GM12878 (cell line): Measurements from ENCODE around the gene SYNGR2. TPM values are rescaled to one million over a fixed set of nuclear protein-coding genes. Genes with fewer than 3 reads are reported as not detected.

Experiments
- ATAC-seq: fragments of 200-7000 bp; cut with Tn5 transposase; 3 replicates; pipeline ENCODE4 v1.9.1; 2020; ENCODE audit warnings: mild to moderate bottlenecking, moderate library complexity
- BruUV-seq: library from RNA; stranded (reverse); fragments of 400-500 nt; replicated peaks from 2 replicates; lab custom pipeline; 2021; lab: Mats Ljungman, UMichigan
- CTCF ChIA-PET: fragments of 300-600 bp; sonication (Branson Sonifier 250); formaldehyde crosslinking; extraction: SDS; loops from one replicate; lab custom pipeline; 2021; ENCODE audit warnings: inconsistent platforms; lab: Yijun Ruan, JAX
- POLR2A ChIA-PET: fragments of 350-600 bp; formaldehyde crosslinking; extraction: SDS; loops from one replicate; lab custom pipeline; 2021; ENCODE audit warnings: inconsistent platforms; lab: Charles Lee
- RAD21 ChIA-PET: fragments of 300-600 bp; sonication (Branson Sonifier 250); formaldehyde crosslinking; loops from one replicate; lab custom pipeline; 2023; ENCODE audit warnings: antibody characterized with exemption; ENCODE audit not compliant: unreplicated experiment; lab: Charles Lee
- SMC1A ChIA-PET: fragments of 300-600 bp; sonication (Branson Sonifier 250); formaldehyde crosslinking; loops from one replicate; lab custom pipeline; 2023; ENCODE audit not compliant: unreplicated experiment, uncharacterized antibody; lab: Charles Lee
- DNase-seq: peaks from one replicate; pipeline ENCODE4 v3.0.0-alpha.2; 2011; ENCODE audit warnings: low read depth, low spot score
- FAIRE-seq: peaks from 3 replicates; lab custom pipeline; 2011; peaks lifted over from hg19 to GRCh38; lab: Jason Lieb, UNC
- H2AFZ ChIP-seq: 2 replicates; pipeline ENCODE4 v1.6.0; 2011; ENCODE audit warnings: low read depth, low read length, control low read depth; ENCODE audit not compliant: control insufficient read depth
- H3K27ac ChIP-seq: 2 replicates; pipeline ENCODE4 v1.5.1; 2011; ENCODE audit warnings: control low read depth; ENCODE audit not compliant: control insufficient read depth, insufficient read depth
- H3K27me3 ChIP-seq, 2 experiments: replicated peaks in 1 of 2; 2 replicates each; pipeline versions ENCODE4 v1.6.0 to v1.6.1; 2011; ENCODE audit warnings: low read length in 1 of 2; ENCODE audit not compliant: control insufficient read depth in 2 of 2, insufficient read depth in 2 of 2
- H3K36me3 ChIP-seq, 2 experiments: 2 replicates each; pipeline ENCODE4 v1.5.1; 2011; ENCODE audit warnings: low read length in 1 of 2; ENCODE audit not compliant: control insufficient read depth in 2 of 2, insufficient read depth in 2 of 2
- H3K4me1 ChIP-seq: 2 replicates; pipeline ENCODE4 v1.6.1; 2011; ENCODE audit warnings: mild to moderate bottlenecking, low read length, moderate library complexity, mixed read lengths; ENCODE audit not compliant: control insufficient read depth, insufficient read depth
- H3K4me2 ChIP-seq: 2 replicates; pipeline ENCODE4 v1.6.0; 2011; ENCODE audit warnings: control low read depth; ENCODE audit not compliant: control insufficient read depth, insufficient read depth
- H3K4me3 ChIP-seq: fragments of 200-600 bp; sonication (generic); 2 replicates; pipeline ENCODE4 v1.5.1; 2016
- H3K79me2 ChIP-seq: 2 replicates; pipeline ENCODE4 v1.6.0; 2011; ENCODE audit warnings: low read length; ENCODE audit not compliant: control insufficient read depth, insufficient read depth
- H3K9ac ChIP-seq: 2 replicates; pipeline ENCODE4 v1.8.0; 2011; ENCODE audit warnings: low read length, control low read depth, mixed read lengths; ENCODE audit not compliant: control insufficient read depth, insufficient read depth
- H3K9me3 ChIP-seq: replicated peaks from 3 replicates; pipeline ENCODE4 v1.5.1; 2011; ENCODE audit warnings: mild to moderate bottlenecking, low read length; ENCODE audit not compliant: control insufficient read depth, insufficient read depth
- H4K20me1 ChIP-seq: 2 replicates; pipeline ENCODE4 v1.6.0; 2011; ENCODE audit not compliant: control insufficient read depth, insufficient read depth
- CBFB ChIP-seq: IDR thresholded peaks from 2 replicates; pipeline ENCODE4 v1.6.1; 2016; ENCODE audit warnings: antibody characterized with exemption, low read depth
- NFIC ChIP-seq: IDR thresholded peaks from 2 replicates; pipeline ENCODE4 v1.6.1; 2012; ENCODE audit warnings: low read depth, mild to moderate bottlenecking, inconsistent platforms, low read length, moderate library complexity
- SMARCA5 ChIP-seq: fragments of 450-650 bp; IDR thresholded peaks from 2 replicates; pipeline ENCODE4 v1.6.1; 2017; ENCODE audit warnings: mild to moderate bottlenecking
- SP1 ChIP-seq: IDR thresholded peaks from one replicate; pipeline ENCODE4 v1.6.1; 2011; ENCODE audit warnings: low read depth, low read length
- WRNIP1 ChIP-seq: IDR thresholded peaks from 2 replicates; pipeline ENCODE4 v1.6.1; 2011; ENCODE audit warnings: low read depth, low read length, improper control_type of control experiment, borderline replicate concordance
- ZBTB4 ChIP-seq: fragments of 450-650 bp; formaldehyde crosslinking; IDR thresholded peaks from 2 replicates; pipeline ENCODE4 v1.4.0; 2022; ENCODE audit warnings: mild to moderate bottlenecking, moderate library complexity
- ZNF217 ChIP-seq: fragments of 450-650 bp; IDR thresholded peaks from 2 replicates; pipeline ENCODE4 v1.6.1; 2017; ENCODE audit warnings: antibody characterized with exemption, mild to moderate bottlenecking
- ZNF592 ChIP-seq: fragments of 450-650 bp; IDR thresholded peaks from 2 replicates; pipeline ENCODE4 v1.6.1; 2017; ENCODE audit warnings: mild to moderate bottlenecking, moderate library complexity
- WGBS: methylation state at CpG from one replicate; pipeline ENCODE4 v1.1.6; 2016; ENCODE audit warnings: low lambda C conversion rate; ENCODE audit not compliant: insufficient replicate concordance, insufficient coverage; ENCODE audit errors: missing lambda C conversion rate; 5-methylcytosine and 5-hydroxymethylcytosine counted together
- in situ Hi-C: fragments of 300-500 bp; cut with MboI; formaldehyde crosslinking; loops from 9 replicates; pipeline ENCODE4 v1.14.3; 2018; ENCODE audit warnings: mixed read lengths
- intact Hi-C: fragments of 100-400 bp; cut with micrococcal nuclease; formaldehyde crosslinking; loops from one replicate; pipeline ENCODE4 v1.14.2; 2022; ENCODE audit not compliant: unreplicated experiment
- polyA plus RNA-seq, 11 experiments: library from polyadenylated mRNA; depleted of rRNA in 4 of 11; unstranded in 6 of 11; stranded (reverse) in 5 of 11; fragments of >200 nt; fragmentation: Nextera tagmentation in 4 of 11; fragmentation: Illumina TruSeq in 1 of 11; extraction: Ambion mirVana in 4 of 11; extraction: Trizol in 1 of 11; gene quantifications; 1 replicate in 1 of 11; 2 replicates in 10 of 11; pipeline versions ENCODE4 v1.2.1 to v1.2.3, GENCODE V29; 2011 to 2016; ENCODE audit warnings: inconsistent platforms in 2 of 11, missing spikeins in 2 of 11, low read depth in 1 of 11
- total RNA-seq, 4 experiments: library from RNA; depleted of rRNA in 3 of 4; stranded (reverse); fragments of >200 nt in 3 of 4; fragmentation: Illumina TruSeq in 1 of 4; extraction: Trizol in 1 of 4; gene quantifications; 2 replicates each; pipeline versions ENCODE4 v1.2.1 to v1.2.3, GENCODE V29; 2013 to 2021

SYNGR2 gene
- total and polyA plus RNA-seq, 10 of the 15 experiments (the other 5 are each of a cell fraction or from before 2014, with no cell fraction given) = 4.4 to 529 (median 261) TPM

GRCh38 chr17:78146471-78146869 lies 21.9 kb upstream of the SYNGR2 start:
- ChIA-PET POLR2A (interaction anchor here (0.5 to 2.4 kb wide), 6 partner anchors 8 to 30 kb away, joined by 3 to 11 read pairs (median 4); partner anchors contain the start of gene TMC6), RAD21 (interaction anchor here (0.8 to 3.3 kb wide), 3 partner anchors 8 to 30 kb away, joined by 3 to 29 read pairs (median 5); no protein-coding TSS in a partner anchor), SMC1A (interaction anchor here (0.6 to 2.2 kb wide), 4 partner anchors 12 to 37 kb away, joined by 3 to 5 read pairs (median 3); no protein-coding TSS in a partner anchor), CTCF (interaction anchor here (1.1 to 2.3 kb wide), 2 partner anchors 12 to 27 kb away, joined by 3 to 11 read pairs; no protein-coding TSS in a partner anchor)
- FAIRE-seq (peak; percentile 52), ATAC-seq (no peak), DNase-seq (no peak)
- Histone ChIP-seq H3K4me1 (peaks cover 69% of the 10 kb centered on the region), H3K27ac (peak overlapping the region; percentile 96), H3K79me2 (peaks cover 2% of the 10 kb centered on the region), H3K9ac (peak overlapping the region; percentile 25), H4K20me1 (no peaks in the 10 kb centered on the region), H2AFZ (no peak overlapping the region), H3K9me3 (no peaks in the 10 kb centered on the region), H3K4me3 (no peak overlapping the region), H3K4me2 (peak overlapping the region; percentile 40), H3K36me3 (peaks cover 0 to under 1% of the 10 kb centered on the region in 2 experiments; a peak in 2 of 4 replicates), H3K27me3 (no peaks in the 10 kb centered on the region)
- BruUV-seq = no TSS peak
- intact Hi-C loops (no loop called here), in situ Hi-C loops (no loop called here)
- TF ChIP-seq SMARCA5 (peak; percentile 80), NFIC (no peak), WRNIP1 (no peak), ZNF217 (0 out of 2 replicates have a peak, but pooled peaks have one; percentile 61)
- WGBS = 73% methylated on average over 7 of the region's 7 CpGs

GRCh38 chr17:78146881-78147280 lies 21.5 kb upstream of the SYNGR2 start:
- Histone ChIP-seq H3K4me1 (peaks cover 69% of the 10 kb centered on the region), H3K79me2 (peaks cover 2% of the 10 kb centered on the region), H3K4me2 (peak overlapping the region; percentile 40), H3K9me3 (no peaks in the 10 kb centered on the region), H2AFZ (peak overlapping the region; percentile 31; the same call in 1 of the 2 replicates), H3K27ac (peak overlapping the region; percentile 96), H3K36me3 (no peaks in the 10 kb centered on the region; a peak in 1 of 4 replicates), H3K9ac (peak overlapping the region; percentile 77), H3K27me3 (no peaks in the 10 kb centered on the region), H4K20me1 (no peaks in the 10 kb centered on the region), H3K4me3 (no peak overlapping the region)
- in situ Hi-C loops = no loop called here
- intact Hi-C loops = no loop called here
- DNase-seq (no peak), ATAC-seq (0 out of 3 replicates have a peak, but pooled peaks have one; percentile 3), FAIRE-seq (no peak)
- no TSS peak for BruUV-seq
- POLR2A ChIA-PET = interaction anchor here (0.5 to 2.4 kb wide), 7 partner anchors 8 to 30 kb away, joined by 3 to 11 read pairs (median 4); partner anchors contain the start of gene TMC6
- SMC1A ChIA-PET = interaction anchor here (0.6 to 2.2 kb wide), 4 partner anchors 12 to 36 kb away, joined by 3 to 5 read pairs (median 3); no protein-coding TSS in a partner anchor
- CTCF ChIA-PET = interaction anchor here (1.1 to 2.3 kb wide), 3 partner anchors 10 to 27 kb away, joined by 3 to 11 read pairs (median 8); no protein-coding TSS in a partner anchor
- 53% methylated on average over 6 of the region's 6 CpGs for WGBS
- RAD21 ChIA-PET = interaction anchor here (0.8 to 1.6 kb wide), 2 partner anchors 12 to 30 kb away, joined by 3 to 5 read pairs; no protein-coding TSS in a partner anchor
- TF ChIP-seq SP1 (no peak), CBFB (0 out of 2 replicates have a peak, but pooled peaks have one; percentile 1), ZNF592 (peak; percentile 36; the same call in 1 of the 2 replicates), ZBTB4 (0 out of 2 replicates have a peak, but pooled peaks have one; percentile 29)
